ENCODE data around the gene DCTN5.

- TF ChIP-seq CTCF (IDR thresholded peaks at IDR 0.05) (no peak), POLR2A (IDR thresholded peaks at IDR 0.05) (no peak)
Measured at GRCh38 chr16:23687034-23687808, 46.0 kb downstream of the DCTN5 start.
